Thymus (tissue), 11 donors: ENCODE data around the gene CDK2AP2. TPM values are rescaled to one million over a fixed set of nuclear protein-coding genes. Genes with fewer than 3 reads are reported as not detected.

ENCODE experiments used
- DNase-seq, 9 donors: peaks; one replicate each; pipeline ENCODE4 v3.0.0-alpha.2; 2013; ENCODE audit warnings: low spot score in 9 of 9, low read depth in 6 of 9, missing footprints in 1 of 9
- H3K27ac ChIP-seq, 2 donors: one replicate each; pipeline ENCODE4 v1.5.1; 2013; ENCODE audit warnings: control low read depth in 1 of 2, low read depth in 1 of 2, low read length in 1 of 2, mild to moderate bottlenecking in 1 of 2, moderate library complexity in 1 of 2
- H3K27me3 ChIP-seq, 2 donors: one replicate each; pipeline ENCODE4 v1.5.1; 2013; ENCODE audit warnings: low read length in 1 of 2; ENCODE audit not compliant: control insufficient read depth in 2 of 2, insufficient read depth in 1 of 2
- H3K36me3 ChIP-seq, 2 donors: one replicate each; pipeline ENCODE4 v1.5.1; 2013; ENCODE audit warnings: low read length in 1 of 2, mild to moderate bottlenecking in 1 of 2, moderate library complexity in 1 of 2; ENCODE audit not compliant: control insufficient read depth in 2 of 2, insufficient read depth in 2 of 2
- H3K4me1 ChIP-seq, 2 donors: one replicate each; pipeline ENCODE4 v1.5.1; 2013; ENCODE audit warnings: low read length in 2 of 2; ENCODE audit not compliant: control insufficient read depth in 2 of 2, insufficient read depth in 2 of 2
- H3K4me3 ChIP-seq, 2 donors: one replicate each; pipeline ENCODE4 v1.5.1; 2013; ENCODE audit warnings: low read length in 2 of 2, control low read depth in 1 of 2, mild to moderate bottlenecking in 1 of 2
- H3K9me3 ChIP-seq, 2 donors: one replicate each; pipeline ENCODE4 v1.5.1; 2013; ENCODE audit warnings: low read length in 1 of 2, mild to moderate bottlenecking in 1 of 2; ENCODE audit not compliant: control insufficient read depth in 2 of 2, insufficient read depth in 1 of 2
- WGBS: extraction: QIAGEN DNeasy Blood & Tissue Kit; methylation state at CpG from one replicate; pipeline ENCODE4 v1.1.7; 2013; 5-methylcytosine and 5-hydroxymethylcytosine counted together
- polyA plus RNA-seq: library from polyadenylated mRNA; stranded (reverse); fragments of 200-250 nt; gene quantifications from one replicate; pipeline ENCODE4 v1.2.3, GENCODE V29; 2013
- total RNA-seq: library from RNA; stranded (reverse); fragments of 120-200 nt; gene quantifications from one replicate; pipeline ENCODE4 v1.2.4, GENCODE V29; 2013
- donor health status: healthy.

Gene CDK2AP2
- total and polyA plus RNA-seq, 2 donors = 31.4 to 51.2 TPM

- no peak overlapping the region for H3K4me3 ChIP-seq
- peaks cover 32 to 35% of the 10 kb centered on the region in 2 donors for H3K4me1 ChIP-seq
- no peak for DNase-seq
- H3K36me3 ChIP-seq = peaks cover 46 to 51% of the 10 kb centered on the region in 2 donors
- H3K27ac ChIP-seq = no peak overlapping the region
- H3K9me3 ChIP-seq = no peaks in the 10 kb centered on the region
- peaks cover 0 to 15% of the 10 kb centered on the region in 2 donors for H3K27me3 ChIP-seq
- 98% methylated on average over 18 of the region's 18 CpGs for WGBS
Observed at GRCh38 chr11:67502328-67502979, 5.5 kb downstream of the CDK2AP2 start.

DNA sequence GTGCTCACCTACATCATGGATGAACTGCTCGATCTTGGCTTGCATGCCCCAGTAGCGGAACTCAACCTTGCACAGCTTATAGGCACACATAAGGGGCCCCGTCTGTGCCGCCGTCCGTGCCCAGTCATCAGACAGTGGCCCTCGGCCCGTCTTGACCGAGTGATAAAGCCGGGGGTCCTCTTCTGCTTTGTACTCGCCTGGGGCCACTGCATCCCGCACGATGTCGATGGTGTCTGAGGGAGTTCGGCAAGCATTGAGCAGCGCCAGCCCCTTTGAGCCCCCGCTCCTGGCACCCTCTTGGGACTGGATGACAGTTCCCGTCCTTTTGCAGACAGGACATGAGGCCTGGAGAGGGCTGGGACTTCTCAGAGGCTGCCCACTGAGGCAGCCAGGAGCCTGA, 6.1 kb downstream of the CDK2AP2 start:
- Histone ChIP-seq H3K27ac (no peak overlapping the region), H3K4me3 (no peak overlapping the region), H3K9me3 (no peaks in the 10 kb centered on the region), H3K36me3 (peaks cover 41 to 57% of the 10 kb centered on the region in 2 donors), H3K4me1 (peaks cover 26 to 29% of the 10 kb centered on the region in 2 donors), H3K27me3 (peaks cover 0 to 15% of the 10 kb centered on the region in 2 donors)
- WGBS = 99% methylated on average over 18 of the region's 18 CpGs
- no peak for DNase-seq

DNA sequence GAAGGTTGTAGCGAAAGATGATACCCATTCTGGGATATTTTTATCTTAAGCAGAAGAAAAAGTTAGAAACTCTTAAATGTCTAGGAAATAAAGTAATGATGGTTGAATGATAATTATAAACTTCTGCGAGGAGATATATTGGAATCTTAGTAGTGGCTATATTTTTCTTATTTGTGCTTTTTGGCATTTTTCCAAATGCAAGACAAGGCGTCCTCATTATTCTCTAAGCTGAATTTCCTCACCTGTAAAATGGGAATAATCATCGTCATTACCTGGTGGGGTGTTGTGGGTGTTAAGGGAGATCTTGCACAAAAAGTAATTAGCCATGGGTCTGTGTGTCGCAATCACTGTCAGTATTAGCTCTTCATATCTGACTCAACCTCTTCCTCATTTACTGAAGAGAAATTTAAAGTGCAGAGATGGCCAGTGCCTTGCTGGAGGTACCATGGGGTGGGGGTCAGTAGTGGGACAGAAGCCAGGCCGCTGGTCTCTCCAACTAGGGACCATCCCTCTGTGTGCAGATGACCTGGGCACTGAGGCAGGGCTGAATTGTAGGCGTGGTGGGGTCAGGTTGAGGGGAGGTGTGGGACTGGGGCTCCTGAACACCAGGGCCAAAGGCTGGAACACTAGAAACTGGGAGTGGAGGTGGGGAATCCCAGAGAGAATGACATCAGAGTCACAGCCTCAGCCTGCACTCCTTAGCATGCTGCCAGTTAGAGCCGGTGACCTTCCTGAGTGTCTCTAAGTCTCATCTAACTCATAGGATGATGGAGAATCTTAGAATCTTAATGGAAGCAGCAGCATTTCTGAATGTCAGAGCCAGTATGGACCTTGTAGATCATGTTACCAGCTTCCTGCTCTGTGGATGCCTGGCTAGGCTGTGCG, 6.9 kb downstream of the CDK2AP2 start:
- peaks cover 36 to 60% of the 10 kb centered on the region in 2 donors for H3K36me3 ChIP-seq
- 97% methylated on average over 9 of the region's 9 CpGs for WGBS

DNA sequence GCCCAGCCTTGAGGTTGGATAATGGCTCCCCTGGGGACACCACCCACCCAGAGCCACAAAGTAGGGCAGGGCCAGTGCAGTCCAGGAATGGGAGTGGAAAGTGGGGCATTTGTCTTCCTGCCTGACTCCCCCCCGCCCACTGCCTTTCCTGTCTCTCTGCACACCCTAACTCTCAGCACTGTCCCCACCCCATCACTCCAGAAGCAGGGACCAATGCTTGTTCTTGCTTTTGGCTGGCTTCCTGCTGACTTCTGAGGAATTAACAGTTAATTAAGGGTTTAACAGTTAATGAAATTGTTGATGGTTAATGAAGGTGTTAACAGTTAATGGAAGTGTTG, 7.5 kb downstream of the CDK2AP2 start:
- Histone ChIP-seq H3K27me3 (peaks cover 0 to 15% of the 10 kb centered on the region in 2 donors), H3K4me1 (peaks cover 14 to 15% of the 10 kb centered on the region in 2 donors), H3K27ac (peak overlapping the region in 1 of 2 donors; percentile 26), H3K9me3 (no peaks in the 10 kb centered on the region), H3K4me3 (no peak overlapping the region), H3K36me3 (peaks cover 41 to 67% of the 10 kb centered on the region in 2 donors)
- no peak for DNase-seq
- WGBS = 92% methylated on average over 1 of the region's 1 CpG

More for the DNA sequence above, 6.9 kb downstream of the CDK2AP2 start:
- Histone ChIP-seq H3K27ac (no peak overlapping the region), H3K9me3 (no peaks in the 10 kb centered on the region), H3K27me3 (peaks cover 0 to 15% of the 10 kb centered on the region in 2 donors), H3K4me1 (peaks cover 20 to 21% of the 10 kb centered on the region in 2 donors), H3K4me3 (no peak overlapping the region)
- no peak for DNase-seq

DNA sequence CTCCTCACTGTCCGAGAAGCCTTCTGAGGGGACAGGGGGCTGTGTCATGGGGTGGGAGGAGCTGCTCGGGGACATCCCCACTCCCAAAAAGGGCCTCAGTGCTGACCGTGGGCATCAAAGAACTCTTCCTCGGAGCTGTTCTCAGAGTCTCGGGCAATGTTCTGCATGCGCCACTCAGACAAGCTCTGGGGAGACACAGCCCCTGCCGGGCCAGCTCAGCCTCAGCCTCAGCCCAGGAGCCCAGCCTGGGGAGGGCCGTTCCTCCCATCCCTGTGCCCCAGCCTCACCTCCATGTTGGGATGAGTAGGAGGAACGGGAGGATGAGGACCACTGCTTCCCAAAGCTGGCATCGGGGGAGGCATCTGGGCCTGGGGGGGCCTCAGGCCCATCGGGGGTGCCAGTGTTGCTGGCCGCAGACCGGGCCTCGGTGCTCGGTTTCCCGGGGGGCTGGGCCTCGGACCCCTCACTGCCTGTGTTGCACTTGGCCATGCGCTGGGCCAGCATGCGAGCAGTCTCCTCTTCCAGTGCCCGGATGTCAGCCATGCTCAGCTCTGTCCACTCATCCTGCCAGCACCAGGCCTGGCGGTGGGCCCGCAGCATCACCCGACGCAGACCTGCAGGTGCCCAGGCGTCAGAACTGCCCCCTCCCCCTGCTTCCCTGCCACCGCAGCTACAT, 8.0 kb downstream of the CDK2AP2 start:
- 98% methylated on average over 26 of the region's 26 CpGs for WGBS
- Histone ChIP-seq H3K4me3 (no peak overlapping the region), H3K36me3 (peaks cover 45 to 72% of the 10 kb centered on the region in 2 donors), H3K4me1 (peaks cover 12 to 13% of the 10 kb centered on the region in 2 donors), H3K9me3 (no peaks in the 10 kb centered on the region), H3K27me3 (peaks cover 0 to 15% of the 10 kb centered on the region in 2 donors), H3K27ac (peak overlapping the region in 1 of 2 donors; percentile 26)
- no peak for DNase-seq

DNA sequence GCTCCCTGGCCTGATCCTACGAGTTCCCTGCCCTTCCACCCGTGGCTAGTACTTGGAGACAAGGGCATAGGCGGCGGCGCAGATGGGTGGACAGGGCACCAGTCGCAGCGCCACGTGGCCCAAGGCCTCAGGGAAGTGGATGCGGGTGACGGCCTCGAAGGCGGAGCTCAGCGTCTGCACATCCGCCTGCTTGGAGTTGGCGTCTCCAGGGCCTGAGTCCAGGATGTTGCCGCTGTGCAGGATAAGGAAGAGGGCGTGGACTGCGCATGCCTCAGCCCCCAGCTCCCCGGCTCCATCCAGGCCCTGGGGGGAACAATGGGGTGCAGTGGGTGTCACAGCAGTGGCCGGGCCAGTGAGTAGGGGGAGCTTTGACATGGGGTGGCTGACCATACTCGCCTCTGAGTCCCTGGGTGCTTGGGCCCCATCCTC, 9.4 kb downstream of the CDK2AP2 start:
- Histone ChIP-seq H3K4me3 (no peak overlapping the region), H3K27me3 (peaks cover 0 to 5% of the 10 kb centered on the region in 2 donors), H3K9me3 (no peaks in the 10 kb centered on the region), H3K27ac (no peak overlapping the region), H3K36me3 (peaks cover 53 to 85% of the 10 kb centered on the region in 2 donors), H3K4me1 (peaks cover 4 to 6% of the 10 kb centered on the region in 2 donors)
- DNase-seq = no peak
- 98% methylated on average over 21 of the region's 21 CpGs for WGBS

- Histone ChIP-seq H3K9me3 (no peaks in the 10 kb centered on the region), H3K36me3 (peaks cover 60 to 92% of the 10 kb centered on the region in 2 donors), H3K27ac (no peak overlapping the region), H3K4me3 (no peak overlapping the region), H3K4me1 (no peaks in the 10 kb centered on the region), H3K27me3 (no peaks in the 10 kb centered on the region)
- WGBS = 97% methylated on average over 21 of the region's 21 CpGs
- no peak for DNase-seq
Observed at GRCh38 chr11:67497656-67498291, 10.2 kb downstream of the CDK2AP2 start.

DNA sequence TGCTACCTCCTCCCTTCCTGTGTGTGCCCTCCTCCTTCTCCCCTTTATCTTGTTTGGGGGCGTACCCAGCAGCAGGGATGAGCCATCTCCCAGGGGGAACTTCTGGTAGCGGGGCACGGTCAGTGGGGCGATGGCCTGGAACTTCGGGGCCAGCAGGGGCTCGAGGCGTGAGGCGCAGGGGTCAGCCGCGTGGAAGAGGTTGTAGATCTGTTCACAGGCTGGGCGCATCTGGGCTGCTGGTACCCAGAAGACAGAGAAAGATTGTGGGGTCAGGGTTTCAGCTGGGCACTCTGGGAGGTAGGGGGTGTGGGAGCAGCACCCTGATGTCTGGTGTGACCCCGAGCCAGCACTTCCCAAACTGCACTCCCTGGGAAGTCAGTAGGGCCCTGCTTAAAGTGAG, 11.8 kb downstream of the CDK2AP2 start:
- Histone ChIP-seq H3K36me3 (peaks cover 61 to 92% of the 10 kb centered on the region in 2 donors), H3K27ac (no peak overlapping the region), H3K4me1 (no peaks in the 10 kb centered on the region), H3K4me3 (no peak overlapping the region), H3K9me3 (no peaks in the 10 kb centered on the region), H3K27me3 (no peaks in the 10 kb centered on the region)
- DNase-seq = no peak
- 97% methylated on average over 12 of the region's 12 CpGs for WGBS
